NCI-H82 treated with DMSO at 0.1 percent for 48 hours (cell line): ENCODE data around the gene ARID5B.
"Not testable (repeated sequence)": the region's sequence is repeated elsewhere in the genome, so short reads cannot be mapped to it uniquely, and the experiment has no call there.

Experiments used
- DNase-seq: peaks from one replicate; lab custom pipeline; 2025; ENCODE audit not compliant: unreplicated experiment; lab: John Stamatoyannopoulos, UW

ARID5B gene

GRCh38 chr10:61961278-61961677 is 59.8 kb downstream of the ARID5B start:
- DNase-seq: no peak

DNA sequence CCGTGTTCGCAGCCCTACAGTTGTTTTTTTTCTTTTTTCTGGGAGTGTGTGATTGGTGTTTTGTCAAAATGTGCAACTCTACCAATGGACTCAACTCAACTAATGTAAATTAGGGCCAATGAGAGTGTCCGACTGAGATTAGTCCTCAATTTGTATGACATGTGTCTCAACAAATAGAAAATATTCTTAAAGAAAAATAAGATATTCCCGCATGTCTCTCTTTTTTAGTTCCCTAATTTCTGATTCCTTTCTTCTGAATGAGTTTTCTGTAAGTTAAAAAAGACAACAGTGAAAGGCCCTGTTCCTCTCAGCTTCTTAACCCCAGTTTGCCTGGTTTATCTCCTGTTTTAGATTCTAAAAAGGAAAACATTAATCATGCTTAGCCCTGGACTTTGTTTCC is 61.5 kb downstream of the ARID5B start:
- no peak for DNase-seq

GRCh38 chr10:61963669-61964058 is 62.2 kb downstream of the ARID5B start:
- DNase-seq: no peak

DNA sequence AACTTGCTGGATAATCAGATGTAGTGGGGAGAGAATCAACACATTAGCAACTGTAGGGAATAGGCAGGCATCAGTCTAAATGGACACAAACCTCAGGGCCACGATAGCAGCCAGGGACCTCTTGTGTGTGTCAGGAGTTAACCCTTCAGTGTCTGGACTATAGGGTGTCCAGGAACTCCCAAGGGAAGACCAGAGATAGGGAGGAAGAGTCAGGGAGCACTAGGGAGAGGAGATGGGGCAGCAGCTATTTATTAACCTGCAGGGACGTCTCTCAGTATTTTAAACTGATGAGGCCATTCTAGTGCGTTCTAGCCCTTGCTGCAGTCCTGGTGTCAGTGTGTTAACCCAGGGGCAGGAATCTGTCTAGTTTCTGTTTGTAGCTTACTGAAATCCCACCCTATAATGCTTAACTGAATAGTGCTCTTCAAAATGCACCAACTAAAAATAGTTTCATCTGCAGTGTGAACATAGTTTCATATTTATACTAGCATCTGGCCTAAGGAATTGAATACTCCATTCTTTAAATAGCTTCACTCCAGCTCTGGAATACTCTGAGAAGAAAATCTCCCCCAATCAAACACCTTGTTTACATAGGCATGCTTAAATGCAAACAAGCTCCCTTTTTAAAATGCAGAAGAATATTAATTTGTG is 62.7 kb downstream of the ARID5B start:
- no peak for DNase-seq

DNA sequence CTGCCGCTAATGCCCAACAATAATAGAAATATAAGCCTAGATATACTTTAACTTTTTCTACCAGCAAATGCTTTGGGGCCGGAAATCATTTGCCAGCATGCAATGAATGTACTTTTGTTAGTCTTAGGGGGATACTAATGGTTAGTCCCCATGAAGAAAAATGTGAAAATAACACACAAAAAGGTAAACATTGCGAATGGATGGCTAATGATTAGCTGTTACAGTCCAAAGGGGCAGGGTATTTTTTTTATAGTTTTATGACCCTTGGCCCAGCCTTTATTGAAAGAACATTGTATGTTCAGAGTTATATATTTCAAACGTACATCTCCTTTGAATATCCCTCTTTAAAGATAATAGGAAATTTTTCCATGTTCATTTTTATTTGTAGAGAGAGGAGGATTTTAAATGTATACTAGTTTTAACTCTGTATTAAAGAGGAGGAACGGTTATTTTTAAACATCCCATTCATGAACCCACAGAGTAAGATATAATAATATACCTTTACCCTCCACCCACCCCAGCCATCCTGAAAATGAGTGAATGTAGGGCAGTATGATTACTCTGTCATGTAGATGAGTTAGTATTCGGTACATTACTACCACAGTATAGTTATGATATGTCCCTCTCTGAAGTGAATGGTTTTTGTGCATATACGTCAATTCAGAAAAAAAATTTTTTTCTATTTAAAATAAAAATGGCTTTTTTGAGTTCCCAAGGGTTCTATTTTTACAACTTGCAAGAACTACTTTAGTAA is 63.6 kb downstream of the ARID5B start:
- DNase-seq: no peak

- DNase-seq: no peak
These were observed 64.3 kb downstream of the ARID5B start for GRCh38 chr10:61965703-61966395.

GRCh38 chr10:61967298-61967697 is 65.8 kb downstream of the ARID5B start:
- no peak for DNase-seq

GRCh38 chr10:61970182-61971002 is 68.9 kb downstream of the ARID5B start:
- DNase-seq: no peak

DNA sequence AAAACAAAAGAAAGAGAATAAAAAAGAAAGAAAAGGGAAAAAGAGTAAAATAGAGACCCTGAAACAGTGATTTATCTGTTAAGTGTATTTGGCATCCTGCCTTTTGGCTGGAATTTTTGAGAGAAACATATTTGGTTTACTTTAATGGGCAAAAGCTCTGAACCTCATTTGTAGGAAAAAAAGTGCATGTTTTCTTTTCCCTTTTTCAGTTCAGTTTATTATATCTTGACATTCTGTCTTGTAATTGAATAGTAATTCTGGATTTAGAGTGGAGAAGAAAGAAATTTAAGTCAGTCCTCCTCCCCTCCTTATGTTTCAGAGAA is 69.5 kb downstream of the ARID5B start:
- no peak for DNase-seq

DNA sequence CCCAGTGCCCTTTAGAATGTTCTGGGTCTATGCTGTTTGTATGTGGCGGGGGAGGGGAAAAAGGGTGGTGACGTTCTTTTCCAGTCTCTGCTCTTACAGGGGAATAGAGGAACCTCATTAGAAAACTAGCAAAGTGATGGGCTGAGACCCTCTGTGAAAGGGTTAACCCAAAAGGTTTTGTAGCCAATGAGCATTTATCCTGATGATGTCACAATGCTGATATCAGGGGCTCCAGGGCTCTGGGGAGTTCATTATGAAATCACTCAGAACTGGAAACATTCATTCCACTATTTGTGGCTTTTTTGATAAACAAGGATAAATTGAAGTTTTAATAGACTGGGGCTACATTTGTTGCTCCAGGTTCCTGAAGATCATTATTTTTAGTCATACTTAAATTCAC is 71.7 kb downstream of the ARID5B start:
- no peak for DNase-seq

GRCh38 chr10:61973906-61974305 is 72.4 kb downstream of the ARID5B start:
- DNase-seq: no peak

GRCh38 chr10:61974601-61975390 is 73.3 kb downstream of the ARID5B start:
- peak; percentile 6 for DNase-seq

- DNase-seq: no peak
These were observed 74.0 kb downstream of the ARID5B start for GRCh38 chr10:61975391-61975932.

GRCh38 chr10:61976951-61977721 is 75.6 kb downstream of the ARID5B start:
- not testable (repeated sequence) for DNase-seq

DNA sequence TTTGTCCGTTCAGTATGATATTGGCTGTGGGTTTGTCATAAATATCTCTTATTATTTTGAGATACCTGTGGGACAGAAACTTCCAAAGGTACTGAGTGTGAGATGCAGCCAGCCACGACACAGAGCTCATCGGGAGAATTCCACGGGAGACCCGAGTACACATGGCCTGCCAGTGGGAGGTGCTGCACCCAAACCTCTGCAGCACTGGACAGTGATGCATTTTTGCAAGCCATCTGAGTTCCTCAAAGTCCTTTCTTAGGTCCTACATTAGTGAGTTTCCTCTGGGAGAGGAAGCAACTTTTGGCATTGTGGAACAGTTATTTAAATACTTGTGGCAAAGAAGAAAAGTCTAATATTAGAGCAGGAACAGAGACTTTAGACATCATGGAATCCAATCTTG is 77.5 kb downstream of the ARID5B start:
- no peak for DNase-seq

GRCh38 chr10:61981460-61981859 is 80.0 kb downstream of the ARID5B start:
- no peak for DNase-seq

GRCh38 chr10:61983255-61983654 is 81.8 kb downstream of the ARID5B start:
- DNase-seq: no peak

- DNase-seq: no peak
These were observed 83.4 kb downstream of the ARID5B start for GRCh38 chr10:61984803-61985418.

DNA sequence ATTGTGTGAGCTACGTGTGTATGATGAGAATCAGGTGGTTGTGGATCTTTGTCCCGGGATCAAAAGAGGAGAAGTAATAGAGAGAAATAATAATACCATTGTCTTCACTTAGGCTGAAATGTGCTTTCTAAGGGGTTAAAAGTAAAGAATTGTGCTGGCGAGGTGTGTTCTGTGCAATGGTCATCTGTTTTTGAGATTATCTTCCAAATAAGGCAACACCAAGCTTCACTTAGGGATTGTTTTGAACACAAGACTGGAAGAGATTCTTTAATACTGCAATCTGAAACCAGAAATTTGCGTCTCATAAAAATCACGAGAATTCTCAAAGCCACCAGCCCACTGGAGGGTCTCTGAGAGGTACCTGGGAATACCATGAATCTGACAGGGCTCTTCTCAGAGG is 84.2 kb downstream of the ARID5B start:
- no peak for DNase-seq
